ENCODE results near the gene TNNT1. TPM values are rescaled to one million over a fixed set of nuclear protein-coding genes. Genes with fewer than 3 reads are reported as not detected.

Gene TNNT1
- total RNA-seq, 1 experiment from 2014 or later, result 188 TPM

GRCh38 chr19:55166530-55167268 lies 17.7 kb upstream of the TNNT1 start, which contains the start of gene DNAAF3:
DNAAF3 (minus strand) TSS chr19:55166613; CDS start chr19:55166413, 200 bp downstream.
- ATAC-seq, result peak; percentile 94
- TF ChIP-seq TCF7L2 (IDR thresholded peaks at IDR 0.05; ENCODE audit: borderline replicate concordance, extremely low read depth, insufficient read depth, insufficient read length), result peak; percentile 19
- peak; percentile 44 for TF ChIP-seq POLR2A (IDR thresholded peaks at IDR 0.05; ENCODE audit: borderline replicate concordance, extremely low read depth, insufficient read depth, insufficient read length)
- TF ChIP-seq EZH2phosphoT487 (IDR thresholded peaks at IDR 0.05; ENCODE audit: borderline replicate concordance), result no peak
- peak; percentile 71; the same call in 1 of the 2 replicates for TF ChIP-seq MAX (IDR thresholded peaks at IDR 0.05)
- TF ChIP-seq SP1 (IDR thresholded peaks at IDR 0.05; ENCODE audit: low read depth), result peak; percentile 98
- TF ChIP-seq CBX3 (IDR thresholded peaks at IDR 0.05; ENCODE audit: low read depth), result no peak
- TF ChIP-seq, protein P1, sequence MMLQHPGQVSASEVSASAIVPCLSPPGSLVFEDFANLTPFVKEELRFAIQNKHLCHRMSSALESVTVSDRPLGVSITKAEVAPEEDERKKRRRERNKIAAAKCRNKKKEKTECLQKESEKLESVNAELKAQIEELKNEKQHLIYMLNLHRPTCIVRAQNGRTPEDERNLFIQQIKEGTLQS (IDR thresholded peaks at IDR 0.05), result no peak
- no peak for TF ChIP-seq FOSL1 (IDR thresholded peaks at IDR 0.05; ENCODE audit: low read depth)
- no peak for TF ChIP-seq EZH2 (IDR thresholded peaks at IDR 0.05)
- no peak for TF ChIP-seq ZFX (IDR thresholded peaks at IDR 0.05)
- TF ChIP-seq POLR2AphosphoS5 (IDR thresholded peaks at IDR 0.05; ENCODE audit: low read depth, low read length), result peak; percentile 62
- no peak for TF ChIP-seq CEBPB (IDR thresholded peaks at IDR 0.05; ENCODE audit: low read depth)
- H2AFZ ChIP-seq (ENCODE audit: low read depth, low read length, poor library complexity, severe bottlenecking), result peak within 1 kb of the TSS; percentile 86
- RAD21 ChIA-PET (ENCODE audit: low non-redundant PET in 1 of 2, low total read pairs in 2 of 2, uncharacterized antibody in 2 of 2, unreplicated experiment in 2 of 2), result interaction anchor here (0.5 to 1.0 kb wide), 3 partner anchors 26 to 135 kb away, joined by 3 to 4 read pairs (median 3); no protein-coding TSS in a partner anchor
- peak within 1 kb of the TSS; percentile 64 for H3K9ac ChIP-seq (ENCODE audit: low read length)
- CTCF ChIA-PET, result interaction anchor here (1.0 to 2.7 kb wide), 13 partner anchors 8 to 310 kb away, joined by 3 to 26 read pairs (median 7); partner anchors contain the start of genes PPP6R1, SYT5 and ZNF628
- H3K9me3 ChIP-seq (ENCODE audit: control insufficient read depth in 1 of 2, insufficient read depth in 1 of 2, low read depth in 1 of 2, low read length in 2 of 2), result no peaks in the 10 kb centered on the region
- peak; percentile 97 for DNase-seq (ENCODE audit: low read depth, low spot score)
- H3K27ac ChIP-seq (ENCODE audit: low read depth, low read length), result peak within 1 kb of the TSS; percentile 66
- POLR2A ChIA-PET, result interaction anchor here (0.8 to 1.9 kb wide), 7 partner anchors 10 to 240 kb away, joined by 3 to 5 read pairs (median 4); partner anchors contain the start of gene PPP6R1
- BruUV-seq (replicated peaks), result no TSS peak
- no peaks in the 10 kb centered on the region for H4K20me1 ChIP-seq (ENCODE audit: insufficient read depth)
- H3K9me2 ChIP-seq (ENCODE audit: insufficient read depth), result no peaks in the 10 kb centered on the region
- peak within 1 kb of the TSS; percentile 99 for H3K4me2 ChIP-seq (ENCODE audit: low read length)
- peaks cover 6 to 24% of the 10 kb centered on the region in 2 experiments; a peak in 3 of 4 replicates for H3K4me1 ChIP-seq (ENCODE audit: control insufficient read depth in 1 of 2, insufficient read depth in 2 of 2, low read length in 2 of 2)
- no peaks in the 10 kb centered on the region for H3K79me2 ChIP-seq (ENCODE audit: insufficient read depth, low read length)
- H3K36me3 ChIP-seq (ENCODE audit: control insufficient read depth in 1 of 2, insufficient read depth in 2 of 2, low read length in 2 of 2), result no peaks in the 10 kb centered on the region
- intact Hi-C loops (cut with micrococcal nuclease), result loop anchor here (5.0 kb wide), 1 partner anchor 91 kb away; the partner anchor contains the start of gene PPP6R1
- H3K27me3 ChIP-seq (ENCODE audit: insufficient read depth, low read length), result no peaks in the 10 kb centered on the region
- peak within 1 kb of the TSS; percentile 72 to 74 for H3K4me3 ChIP-seq (replicated peaks in 1 of 2; ENCODE audit: low read depth in 1 of 2, low read length in 2 of 2)
